ENCODE data around the gene SLC35C1.

Gene SLC35C1

DNA sequence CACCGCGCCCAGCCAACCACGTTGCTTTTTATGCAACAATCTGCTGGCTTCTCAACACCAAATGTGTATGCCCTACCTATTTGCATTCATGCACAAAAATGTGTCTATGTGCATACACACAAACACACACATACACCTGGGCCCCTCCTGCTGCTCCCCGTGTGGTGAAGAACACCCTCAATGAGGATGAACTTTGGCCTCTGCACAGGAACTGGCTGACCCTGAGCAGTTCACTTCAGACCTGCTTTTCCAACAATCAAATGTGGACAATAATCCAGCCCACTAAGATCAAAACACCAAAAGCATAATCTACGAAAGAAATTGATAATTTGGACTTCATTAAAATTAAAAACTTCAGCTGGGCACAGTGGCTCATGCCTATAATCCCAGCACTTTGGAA is 25.3 kb upstream of the SLC35C1 start:
- TF ChIP-seq, protein P1, sequence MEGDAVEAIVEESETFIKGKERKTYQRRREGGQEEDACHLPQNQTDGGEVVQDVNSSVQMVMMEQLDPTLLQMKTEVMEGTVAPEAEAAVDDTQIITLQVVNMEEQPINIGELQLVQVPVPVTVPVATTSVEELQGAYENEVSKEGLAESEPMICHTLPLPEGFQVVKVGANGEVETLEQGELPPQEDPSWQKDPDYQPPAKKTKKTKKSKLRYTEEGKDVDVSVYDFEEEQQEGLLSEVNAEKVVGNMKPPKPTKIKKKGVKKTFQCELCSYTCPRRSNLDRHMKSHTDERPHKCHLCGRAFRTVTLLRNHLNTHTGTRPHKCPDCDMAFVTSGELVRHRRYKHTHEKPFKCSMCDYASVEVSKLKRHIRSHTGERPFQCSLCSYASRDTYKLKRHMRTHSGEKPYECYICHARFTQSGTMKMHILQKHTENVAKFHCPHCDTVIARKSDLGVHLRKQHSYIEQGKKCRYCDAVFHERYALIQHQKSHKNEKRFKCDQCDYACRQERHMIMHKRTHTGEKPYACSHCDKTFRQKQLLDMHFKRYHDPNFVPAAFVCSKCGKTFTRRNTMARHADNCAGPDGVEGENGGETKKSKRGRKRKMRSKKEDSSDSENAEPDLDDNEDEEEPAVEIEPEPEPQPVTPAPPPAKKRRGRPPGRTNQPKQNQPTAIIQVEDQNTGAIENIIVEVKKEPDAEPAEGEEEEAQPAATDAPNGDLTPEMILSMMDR (conservative IDR thresholded peaks at IDR 0.05; ENCODE audit: control insufficient read depth, insufficient read depth, low read depth, low read length): no peak
- no peak overlapping the region for H3K4me3 ChIP-seq (ENCODE audit: control insufficient read depth, low read depth, low read length)
- DNase-seq (ENCODE audit: low read depth): no peak

DNA sequence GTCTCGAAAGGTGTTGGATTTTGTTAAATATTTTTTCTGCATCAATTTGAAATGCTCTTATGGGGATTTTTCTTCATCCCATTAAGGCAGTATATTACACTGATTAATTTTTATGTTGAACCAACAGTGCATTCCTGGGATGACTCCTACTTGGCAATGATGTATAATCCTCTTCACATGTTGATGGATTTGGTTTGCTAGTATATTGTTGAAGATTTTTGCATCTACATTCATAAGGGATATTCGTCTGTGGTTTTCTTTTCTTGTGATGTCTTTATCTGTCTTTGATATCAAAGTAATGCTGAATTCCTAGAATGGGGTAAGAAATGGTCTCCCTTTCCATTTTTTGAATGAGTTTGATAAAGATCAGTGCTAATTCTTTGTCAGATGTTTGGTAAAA is 18.7 kb upstream of the SLC35C1 start:
- DNase-seq (ENCODE audit: low read depth): no peak
- TF ChIP-seq, protein P1 (conservative IDR thresholded peaks at IDR 0.05; ENCODE audit: control insufficient read depth, insufficient read depth, low read depth, low read length): no peak
- H3K4me3 ChIP-seq (ENCODE audit: control insufficient read depth, low read depth, low read length): no peak overlapping the region

DNA sequence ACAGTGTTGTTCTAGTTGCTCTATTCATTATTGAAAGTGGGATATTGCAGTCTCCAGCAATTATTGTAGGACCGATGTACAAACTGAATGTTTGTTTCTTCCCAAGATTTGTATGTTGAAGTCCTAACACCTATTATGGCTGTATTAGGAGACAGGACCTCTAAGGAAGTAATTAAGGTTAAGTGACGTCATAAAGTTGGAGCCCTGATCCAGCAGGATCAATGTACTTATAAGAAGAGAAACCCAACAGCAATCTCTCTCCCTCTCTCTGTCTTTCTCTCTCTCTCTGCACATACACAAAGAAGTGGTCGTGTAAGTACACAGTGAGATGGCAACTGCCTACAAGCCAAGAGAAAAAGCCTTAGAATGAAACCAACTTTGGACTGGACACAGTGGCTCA is 16.1 kb upstream of the SLC35C1 start:
- TF ChIP-seq, protein P1 (conservative IDR thresholded peaks at IDR 0.05; ENCODE audit: control insufficient read depth, insufficient read depth, low read depth, low read length): no peak
- no peak overlapping the region for H3K4me3 ChIP-seq (ENCODE audit: control insufficient read depth, low read depth, low read length)
- DNase-seq (ENCODE audit: low read depth): no peak

DNA sequence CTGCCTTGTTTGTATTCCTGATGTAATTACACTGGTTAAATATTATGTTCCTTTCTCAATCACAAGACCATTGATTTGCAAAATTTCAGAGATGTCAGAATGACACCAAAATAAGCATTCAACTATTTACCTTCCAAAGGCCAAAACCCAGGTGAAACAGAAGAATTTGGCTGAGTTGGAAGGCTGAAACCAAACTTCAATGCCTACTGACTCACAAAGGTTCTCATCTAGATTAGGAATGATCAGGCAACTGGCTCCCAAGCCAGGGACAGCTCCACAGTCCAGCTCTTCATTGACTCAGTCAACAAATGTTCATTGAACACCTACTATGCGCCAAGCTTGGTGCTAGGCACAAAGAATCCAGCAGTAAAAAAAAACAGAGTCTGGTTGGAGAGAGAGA is 13.4 kb upstream of the SLC35C1 start:
- no peak overlapping the region for H3K4me3 ChIP-seq (ENCODE audit: control insufficient read depth, low read depth, low read length)
- TF ChIP-seq, protein P1 (conservative IDR thresholded peaks at IDR 0.05; ENCODE audit: control insufficient read depth, insufficient read depth, low read depth, low read length): no peak
- no peak for DNase-seq (ENCODE audit: low read depth)

DNA sequence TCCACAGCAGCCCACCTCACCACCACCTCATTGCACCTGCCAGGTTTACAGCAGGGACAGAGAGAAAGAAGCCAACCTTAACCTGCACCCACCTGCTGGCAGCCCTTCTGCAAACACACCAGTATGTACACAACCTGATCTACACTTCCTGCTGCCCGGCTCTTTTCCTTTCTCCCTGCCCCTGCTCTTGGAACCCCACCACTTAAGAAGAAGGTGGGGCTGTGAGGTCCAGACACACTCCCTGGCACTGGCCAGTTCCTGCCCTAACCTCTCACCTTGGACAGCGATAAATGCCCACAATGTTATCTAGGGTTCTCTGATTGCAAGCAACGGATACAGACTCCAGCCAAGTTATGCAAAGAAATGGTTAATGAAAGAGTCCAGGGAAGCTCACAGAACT is 10.8 kb upstream of the SLC35C1 start:
- TF ChIP-seq, protein P1 (conservative IDR thresholded peaks at IDR 0.05; ENCODE audit: control insufficient read depth, insufficient read depth, low read depth, low read length): no peak
- no peak for DNase-seq (ENCODE audit: low read depth)
- H3K4me3 ChIP-seq (ENCODE audit: control insufficient read depth, low read depth, low read length): no peak overlapping the region

DNA sequence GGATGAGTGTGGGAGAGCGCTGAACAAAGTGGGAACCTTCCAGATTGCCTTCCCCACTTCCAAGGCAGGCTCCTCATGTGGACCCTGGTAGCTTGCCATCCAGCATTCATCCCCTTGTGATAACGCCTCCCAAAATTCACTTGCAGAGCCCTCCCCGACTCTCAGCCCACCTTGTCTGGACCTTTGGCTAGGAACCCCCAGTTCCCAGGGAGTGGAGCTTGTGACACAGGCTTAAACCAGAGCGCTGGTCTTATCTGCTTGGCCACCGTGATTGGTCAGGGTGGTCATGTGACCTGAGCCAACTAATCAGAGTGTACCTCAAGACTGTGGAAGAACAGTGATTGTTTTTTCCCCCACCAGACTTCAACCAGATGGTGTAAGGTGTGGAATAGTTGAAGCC is 9.6 kb upstream of the SLC35C1 start:
- TF ChIP-seq, protein P1 (conservative IDR thresholded peaks at IDR 0.05; ENCODE audit: control insufficient read depth, insufficient read depth, low read depth, low read length): no peak
- DNase-seq (ENCODE audit: low read depth): no peak
- no peak overlapping the region for H3K4me3 ChIP-seq (ENCODE audit: control insufficient read depth, low read depth, low read length)

DNA sequence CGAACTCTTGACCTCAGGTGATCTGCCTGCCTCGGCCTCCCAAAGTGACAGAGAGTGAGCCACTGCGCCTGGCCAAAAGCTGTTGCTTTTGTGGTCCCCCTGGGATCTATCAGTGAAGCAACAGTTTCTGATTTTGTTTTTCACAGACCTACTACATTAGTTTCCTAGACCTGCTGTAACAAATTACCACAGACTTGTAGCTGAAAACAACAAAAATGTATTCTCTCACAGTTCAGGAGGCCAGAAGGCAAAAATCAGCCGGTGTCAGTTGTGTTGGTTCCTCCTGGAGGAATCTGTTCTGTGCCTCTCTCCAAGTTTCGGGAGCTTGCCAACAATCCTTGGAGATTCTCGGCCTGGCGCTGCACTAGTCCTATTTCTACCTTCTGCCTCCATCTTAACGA is 8.5 kb upstream of the SLC35C1 start:
- no peak for DNase-seq (ENCODE audit: low read depth)
- TF ChIP-seq, protein P1 (conservative IDR thresholded peaks at IDR 0.05; ENCODE audit: control insufficient read depth, insufficient read depth, low read depth, low read length): no peak
- no peak overlapping the region for H3K4me3 ChIP-seq (ENCODE audit: control insufficient read depth, low read depth, low read length)

Data from fibroblast of mammary gland (primary cell).